GM21576 (cell line): ENCODE measurements around the gene AMIGO1.

ENCODE experiments used
- ATAC-seq: cut with Tn5 transposase; IDR thresholded peaks from one replicate; pipeline ENCODE4 v1.9.1; 2021; ENCODE audit warnings: mild to moderate bottlenecking, moderate library complexity; ENCODE audit not compliant: unreplicated experiment

AMIGO1 gene, protein sequence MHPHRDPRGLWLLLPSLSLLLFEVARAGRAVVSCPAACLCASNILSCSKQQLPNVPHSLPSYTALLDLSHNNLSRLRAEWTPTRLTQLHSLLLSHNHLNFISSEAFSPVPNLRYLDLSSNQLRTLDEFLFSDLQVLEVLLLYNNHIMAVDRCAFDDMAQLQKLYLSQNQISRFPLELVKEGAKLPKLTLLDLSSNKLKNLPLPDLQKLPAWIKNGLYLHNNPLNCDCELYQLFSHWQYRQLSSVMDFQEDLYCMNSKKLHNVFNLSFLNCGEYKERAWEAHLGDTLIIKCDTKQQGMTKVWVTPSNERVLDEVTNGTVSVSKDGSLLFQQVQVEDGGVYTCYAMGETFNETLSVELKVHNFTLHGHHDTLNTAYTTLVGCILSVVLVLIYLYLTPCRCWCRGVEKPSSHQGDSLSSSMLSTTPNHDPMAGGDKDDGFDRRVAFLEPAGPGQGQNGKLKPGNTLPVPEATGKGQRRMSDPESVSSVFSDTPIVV

DNA sequence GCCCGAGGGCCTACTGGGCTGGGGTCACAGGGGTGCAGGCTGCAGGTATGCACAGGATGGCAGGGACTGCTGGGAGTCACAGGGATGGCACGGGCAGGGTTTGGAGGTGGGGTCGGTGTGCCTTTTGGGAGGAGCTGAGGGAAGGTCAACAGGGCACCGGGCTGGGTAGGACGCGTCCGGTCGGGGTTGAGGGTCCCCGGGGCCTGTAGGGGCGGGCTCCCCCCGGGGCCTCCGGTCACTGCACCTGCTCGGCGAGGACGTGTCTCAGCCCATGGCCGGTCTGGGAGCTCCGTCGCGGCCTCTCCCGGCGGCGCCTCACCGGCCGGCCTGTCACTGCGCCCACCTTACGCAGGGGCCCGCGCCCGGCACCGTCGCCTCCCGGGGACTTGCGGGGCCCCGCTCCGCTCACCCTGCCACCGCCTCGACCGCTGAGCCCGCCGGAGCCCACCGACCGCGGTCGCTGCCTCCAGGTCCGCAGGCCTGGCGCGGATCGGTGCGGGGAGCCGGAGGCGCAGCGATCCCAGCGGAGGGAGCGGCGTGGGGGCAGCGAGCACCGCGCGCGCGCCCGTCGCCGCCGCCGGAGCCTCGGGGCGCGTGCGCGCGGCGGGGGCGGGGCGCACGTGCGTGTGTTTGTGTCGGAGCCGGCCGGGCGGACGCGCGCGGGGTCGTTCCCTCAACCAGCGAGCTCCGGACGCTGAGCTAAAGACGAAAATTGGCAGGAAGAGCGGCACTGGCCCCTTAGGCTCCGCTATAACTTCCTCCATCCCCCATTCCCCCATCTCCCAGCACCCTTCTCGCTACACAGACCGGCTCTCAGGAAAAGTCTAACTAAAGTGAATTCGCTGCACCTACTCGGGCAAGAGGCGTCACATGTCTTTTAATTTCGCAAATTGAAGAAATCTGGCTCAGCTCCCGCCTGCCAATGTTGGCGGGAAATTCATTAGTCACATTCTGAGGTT, at the start of gene AMIGO1:
Gene AMIGO1 (minus strand): TSS at position 552 of the 959 bp plus-strand sequence. CDS start 815 bp downstream, outside the sequence.
- no peak for ATAC-seq

DNA sequence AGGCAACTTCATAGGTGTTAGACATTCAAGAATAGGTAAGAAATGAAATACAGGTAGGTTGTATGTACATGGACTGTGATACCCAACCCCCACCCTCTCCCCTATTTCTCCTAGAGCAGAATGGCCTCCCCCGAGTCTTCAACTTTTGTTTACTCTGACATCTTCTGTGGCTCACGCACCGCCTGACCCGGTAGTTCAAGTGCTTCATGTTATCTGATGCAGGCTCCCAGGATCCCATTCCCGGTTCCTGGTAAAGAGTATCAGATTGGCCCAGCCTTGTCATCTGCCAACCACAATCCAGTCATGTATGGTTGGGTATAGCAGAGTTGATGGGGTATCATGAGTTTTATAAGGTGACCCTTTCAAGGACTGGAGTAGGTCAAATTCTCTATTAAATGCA, 48.0 kb upstream of the AMIGO1 start:
- ATAC-seq, result no peak

DNA sequence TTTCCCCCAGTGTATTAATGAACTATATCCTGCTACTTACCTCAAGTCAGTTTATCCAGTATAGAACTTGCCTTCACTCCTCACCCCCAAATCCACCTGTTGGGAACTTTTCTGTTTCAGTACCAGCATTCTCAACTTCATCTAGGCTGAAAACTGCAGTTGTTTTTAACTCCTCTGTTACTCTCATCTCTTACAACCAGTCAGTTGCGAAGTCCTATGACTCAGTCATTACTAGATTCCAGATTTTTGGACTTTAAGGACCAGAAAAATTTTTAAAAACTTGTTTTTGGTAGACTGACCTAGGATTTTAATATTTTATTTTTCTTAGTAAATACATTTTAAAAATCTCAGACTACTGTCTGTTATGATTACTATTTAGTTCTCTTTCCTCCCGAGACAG, 47.0 kb upstream of the AMIGO1 start:
- ATAC-seq, result no peak

DNA sequence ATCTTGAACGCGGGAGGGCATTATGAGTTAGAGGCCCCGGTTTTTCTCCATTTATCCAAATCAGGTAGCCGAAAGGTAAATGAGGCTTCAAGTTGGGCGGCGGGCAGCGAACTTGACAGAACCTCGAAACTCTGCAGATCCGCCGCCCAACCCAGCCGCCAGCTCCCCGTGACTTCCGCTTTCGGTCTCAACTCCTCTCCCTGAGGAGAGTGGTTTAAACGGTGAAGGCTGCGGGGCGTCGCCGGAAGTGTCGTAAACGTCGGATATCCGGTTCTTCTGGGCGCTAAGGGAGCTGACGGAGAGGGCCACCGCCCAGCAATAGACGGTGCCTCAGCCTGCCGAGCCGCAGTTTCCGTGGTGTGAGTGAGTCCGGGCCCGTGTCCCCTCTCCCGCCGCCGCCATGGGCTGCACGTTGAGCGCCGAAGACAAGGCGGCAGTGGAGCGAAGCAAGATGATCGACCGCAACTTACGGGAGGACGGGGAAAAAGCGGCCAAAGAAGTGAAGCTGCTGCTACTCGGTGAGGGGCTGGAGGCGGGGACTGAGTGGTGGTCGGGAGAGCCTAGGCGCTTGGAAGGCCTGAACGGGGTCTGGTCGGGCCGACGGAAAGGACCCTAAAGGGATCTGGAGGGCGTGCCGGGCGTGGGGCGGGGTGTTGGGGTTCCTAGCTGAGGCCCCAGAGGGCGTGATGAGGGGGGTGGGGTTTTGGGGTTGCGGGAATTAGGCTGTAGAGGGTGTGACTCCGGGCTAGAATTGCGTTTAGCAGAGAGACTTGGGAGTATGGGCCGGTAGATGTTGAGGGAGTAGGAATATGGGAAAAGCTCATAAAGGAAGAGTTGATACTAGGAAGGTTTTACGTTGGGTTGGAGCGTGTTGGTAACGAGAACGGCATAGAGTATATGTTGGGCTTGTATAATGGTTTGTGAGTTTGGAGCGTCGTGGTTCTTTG, 39.1 kb upstream of the AMIGO1 start, which contains the start of gene GNAI3:
Gene GNAI3 (plus strand): TSS at position 295 of the 947 bp plus-strand sequence. CDS start 106 bp downstream, at position 401.
- ATAC-seq, result peak; percentile 89

DNA sequence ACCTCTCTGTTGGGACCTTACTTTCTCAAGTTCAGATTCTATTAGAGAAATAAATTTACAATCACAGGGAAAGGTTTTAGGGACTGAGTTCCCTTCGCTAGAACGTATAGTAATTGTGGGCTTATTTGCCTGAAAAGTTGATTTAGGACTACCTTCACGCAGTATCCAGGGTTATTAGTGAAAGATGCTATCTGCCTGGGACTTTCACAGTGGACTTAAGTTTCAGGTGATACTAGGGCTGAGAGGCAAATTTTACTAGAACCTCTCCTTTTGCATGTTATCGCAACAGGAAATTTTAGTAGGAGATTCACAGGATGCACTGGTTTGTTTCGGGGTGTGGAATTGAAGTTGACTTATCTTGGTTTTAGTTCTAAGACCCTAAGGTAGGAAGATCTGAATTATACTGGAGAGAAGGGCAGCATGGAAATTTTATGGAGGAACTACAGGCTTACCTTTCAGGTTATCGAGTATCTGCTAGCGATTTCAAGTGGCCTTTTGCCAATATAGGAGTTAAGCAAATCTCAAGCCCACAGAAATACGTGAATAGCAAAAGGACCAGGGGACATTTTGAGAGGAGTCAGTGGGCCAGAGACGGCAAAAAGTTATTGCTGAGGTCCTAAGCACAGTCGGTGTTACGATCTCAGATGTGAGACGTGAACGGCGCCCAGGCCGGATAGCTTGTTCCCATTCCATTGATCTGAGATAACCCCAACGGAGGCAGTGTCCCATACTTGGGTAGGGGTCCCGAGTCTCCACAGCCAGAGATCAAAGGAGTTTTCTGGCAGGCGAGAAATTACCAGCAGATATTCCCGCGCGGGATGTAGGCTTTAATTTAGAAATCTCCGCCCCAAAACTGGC, 38.2 kb upstream of the AMIGO1 start:
- peak; percentile 10 for ATAC-seq

DNA sequence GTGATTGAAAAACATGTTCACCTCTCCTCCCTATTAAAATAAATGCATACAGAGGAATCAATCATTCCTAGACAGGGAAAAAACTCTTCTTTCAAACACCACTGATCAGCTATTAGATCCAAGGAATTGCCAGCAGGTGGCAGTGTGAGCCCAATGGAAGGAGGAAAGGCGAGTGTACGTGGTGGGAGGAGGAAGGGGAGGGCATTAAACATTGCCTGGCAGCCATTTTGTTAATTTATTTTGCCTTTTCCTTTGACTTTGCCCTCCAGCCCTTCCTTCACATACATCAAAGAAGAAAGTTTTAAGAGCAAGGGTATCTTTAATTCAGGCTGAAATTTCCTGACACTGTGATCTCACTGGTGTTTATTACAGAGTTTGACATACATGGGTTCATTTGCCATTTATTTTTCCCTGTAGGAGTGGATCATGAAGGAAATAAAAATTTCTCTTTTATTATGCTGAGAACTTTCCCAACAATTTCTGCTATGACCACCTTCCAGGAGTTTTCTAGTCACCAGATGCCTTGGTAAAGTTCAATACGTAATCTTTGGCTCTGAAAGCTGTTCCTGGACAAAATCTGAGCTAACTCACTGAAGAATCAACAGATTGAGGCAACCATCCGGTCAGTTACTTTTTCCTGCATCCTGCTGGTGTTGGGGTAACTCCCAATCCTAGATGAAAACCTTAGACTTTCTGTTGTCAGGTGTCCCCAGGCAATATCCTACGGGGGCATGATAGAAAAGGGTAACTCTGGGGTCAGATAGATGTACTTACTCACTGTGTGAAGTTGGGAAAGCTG, 37.0 kb upstream of the AMIGO1 start:
- peak; percentile 42 for ATAC-seq

DNA sequence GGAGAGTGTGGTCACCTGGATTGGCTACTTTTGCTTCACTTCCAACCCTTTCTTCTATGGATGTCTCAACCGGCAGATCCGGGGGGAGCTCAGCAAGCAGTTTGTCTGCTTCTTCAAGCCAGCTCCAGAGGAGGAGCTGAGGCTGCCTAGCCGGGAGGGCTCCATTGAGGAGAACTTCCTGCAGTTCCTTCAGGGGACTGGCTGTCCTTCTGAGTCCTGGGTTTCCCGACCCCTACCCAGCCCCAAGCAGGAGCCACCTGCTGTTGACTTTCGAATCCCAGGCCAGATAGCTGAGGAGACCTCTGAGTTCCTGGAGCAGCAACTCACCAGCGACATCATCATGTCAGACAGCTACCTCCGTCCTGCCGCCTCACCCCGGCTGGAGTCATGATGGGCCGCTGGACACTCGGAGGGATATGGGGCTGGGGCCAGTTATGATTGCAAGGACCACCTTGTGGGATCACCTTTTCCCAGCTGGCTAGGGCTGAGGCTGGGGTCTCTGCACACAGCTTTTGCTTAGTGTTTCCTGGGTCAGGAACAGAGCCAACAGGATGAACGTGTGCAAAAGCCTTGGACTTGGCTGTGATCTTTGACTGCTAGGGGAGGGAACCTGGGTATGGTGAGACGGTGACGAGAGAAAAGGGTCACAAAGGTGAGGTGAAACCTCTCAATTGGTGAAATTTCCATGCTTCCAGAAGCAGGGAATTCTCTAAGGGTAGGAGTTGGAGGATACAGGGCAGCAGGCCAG, 34.6 kb upstream of the AMIGO1 start:
- no peak for ATAC-seq

DNA sequence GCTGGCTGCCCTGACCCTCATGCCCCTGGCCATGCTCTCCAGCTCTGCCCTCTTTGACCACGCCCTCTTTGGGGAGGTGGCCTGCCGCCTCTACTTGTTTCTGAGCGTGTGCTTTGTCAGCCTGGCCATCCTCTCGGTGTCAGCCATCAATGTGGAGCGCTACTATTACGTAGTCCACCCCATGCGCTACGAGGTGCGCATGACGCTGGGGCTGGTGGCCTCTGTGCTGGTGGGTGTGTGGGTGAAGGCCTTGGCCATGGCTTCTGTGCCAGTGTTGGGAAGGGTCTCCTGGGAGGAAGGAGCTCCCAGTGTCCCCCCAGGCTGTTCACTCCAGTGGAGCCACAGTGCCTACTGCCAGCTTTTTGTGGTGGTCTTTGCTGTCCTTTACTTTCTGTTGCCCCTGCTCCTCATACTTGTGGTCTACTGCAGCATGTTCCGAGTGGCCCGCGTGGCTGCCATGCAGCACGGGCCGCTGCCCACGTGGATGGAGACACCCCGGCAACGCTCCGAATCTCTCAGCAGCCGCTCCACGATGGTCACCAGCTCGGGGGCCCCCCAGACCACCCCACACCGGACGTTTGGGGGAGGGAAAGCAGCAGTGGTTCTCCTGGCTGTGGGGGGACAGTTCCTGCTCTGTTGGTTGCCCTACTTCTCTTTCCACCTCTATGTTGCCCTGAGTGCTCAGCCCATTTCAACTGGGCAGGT, 33.9 kb upstream of the AMIGO1 start:
- no peak for ATAC-seq

DNA sequence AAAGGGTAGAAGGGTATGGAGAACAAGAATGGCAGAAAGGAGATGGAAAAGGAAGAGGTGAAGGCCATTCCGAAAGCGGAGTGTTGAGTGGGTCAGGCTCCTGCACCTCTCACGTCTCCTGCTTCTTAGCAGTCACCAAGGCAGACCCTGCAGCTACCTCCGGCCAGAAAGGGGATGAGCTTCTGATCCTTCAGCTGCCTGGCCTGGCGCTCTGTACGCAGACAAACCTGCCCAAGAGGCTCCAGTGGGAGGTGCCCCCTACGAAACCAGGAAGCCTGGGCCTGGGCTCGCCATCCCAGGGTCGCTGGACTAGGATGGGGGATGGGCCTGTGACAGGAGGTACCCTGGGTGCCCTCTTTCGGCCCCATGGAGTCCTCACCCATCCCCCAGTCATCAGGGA, 33.1 kb upstream of the AMIGO1 start:
- ATAC-seq, result no peak

DNA sequence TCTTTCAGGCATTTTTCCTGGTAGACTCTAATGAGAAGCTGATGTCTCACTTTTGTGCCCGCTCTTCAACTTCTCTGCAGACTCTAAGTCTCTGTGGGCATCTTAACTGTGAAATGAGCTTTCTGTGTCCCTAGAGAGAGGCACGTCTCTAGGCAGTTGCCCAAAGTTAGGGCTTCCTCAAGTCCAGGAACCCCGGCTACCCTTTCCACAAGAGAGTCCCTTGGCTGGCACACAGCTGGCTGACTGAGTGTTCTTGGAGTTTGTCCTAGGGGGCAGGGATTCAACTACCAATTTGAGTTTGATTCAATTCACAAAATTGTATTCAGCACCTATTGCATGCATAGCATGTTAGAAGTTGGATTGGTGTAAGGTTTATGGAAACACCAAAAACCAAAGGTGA, 31.6 kb upstream of the AMIGO1 start:
- ATAC-seq, result no peak

DNA sequence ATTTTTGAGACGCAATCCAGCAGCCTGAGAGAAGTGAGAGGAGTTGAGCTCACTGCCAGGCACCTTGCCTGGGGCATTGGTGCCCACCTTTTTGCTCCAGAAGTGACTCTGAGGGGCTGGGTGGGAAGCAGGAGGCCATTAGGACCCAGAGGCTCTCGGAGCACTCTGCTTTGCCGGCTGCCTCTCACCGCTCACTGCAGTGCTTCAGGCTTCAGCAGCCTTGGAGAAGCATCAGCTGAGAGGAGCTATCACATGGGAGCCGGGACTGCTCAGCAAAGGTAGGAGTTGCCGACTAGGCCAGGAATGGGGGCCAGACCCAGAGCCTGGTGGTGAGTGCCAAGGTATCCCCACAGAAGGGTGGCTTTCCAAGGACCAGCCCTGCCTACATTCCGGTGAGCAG, 30.1 kb upstream of the AMIGO1 start, which contains the start of gene GPR61:
Gene GPR61 (plus strand): TSS at position 197 of the 400 bp plus-strand sequence. CDS start 3,151 bp downstream, outside the sequence.
- ATAC-seq, result no peak

DNA sequence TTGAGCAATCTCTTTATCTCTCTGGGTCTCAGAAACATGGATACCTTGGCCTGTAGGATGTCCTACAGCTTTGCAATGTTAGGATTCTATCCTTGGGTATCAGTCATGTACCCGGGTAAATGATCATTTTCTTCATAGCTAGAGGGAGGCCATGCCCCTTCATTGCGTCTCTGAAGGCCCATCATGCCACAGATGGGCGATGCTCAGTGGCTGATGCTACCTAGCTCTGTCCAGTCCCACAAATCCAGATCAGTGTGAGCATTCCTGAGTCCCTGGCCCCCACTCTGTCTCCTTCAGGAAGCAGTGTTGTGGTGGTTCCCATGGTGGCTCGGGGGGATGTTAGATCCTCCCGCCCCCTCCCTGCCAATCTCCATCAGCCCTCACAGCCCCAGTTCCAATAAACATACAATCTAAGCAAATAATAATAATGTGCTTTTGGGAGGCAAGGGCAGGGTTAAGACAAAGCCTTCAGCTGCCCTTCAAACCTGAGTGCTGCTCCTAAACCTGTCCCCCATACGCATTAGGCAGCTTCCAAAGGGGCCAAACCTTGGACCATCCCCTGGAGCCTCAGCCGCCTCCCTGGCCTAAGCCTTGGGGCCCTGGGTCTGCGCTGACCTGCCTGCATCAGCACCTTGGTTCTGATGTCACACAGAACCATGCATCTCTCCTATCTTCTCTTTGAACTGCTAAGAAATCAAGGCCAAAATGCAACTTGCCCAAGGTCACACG, 29.5 kb upstream of the AMIGO1 start:
- ATAC-seq, result no peak

DNA sequence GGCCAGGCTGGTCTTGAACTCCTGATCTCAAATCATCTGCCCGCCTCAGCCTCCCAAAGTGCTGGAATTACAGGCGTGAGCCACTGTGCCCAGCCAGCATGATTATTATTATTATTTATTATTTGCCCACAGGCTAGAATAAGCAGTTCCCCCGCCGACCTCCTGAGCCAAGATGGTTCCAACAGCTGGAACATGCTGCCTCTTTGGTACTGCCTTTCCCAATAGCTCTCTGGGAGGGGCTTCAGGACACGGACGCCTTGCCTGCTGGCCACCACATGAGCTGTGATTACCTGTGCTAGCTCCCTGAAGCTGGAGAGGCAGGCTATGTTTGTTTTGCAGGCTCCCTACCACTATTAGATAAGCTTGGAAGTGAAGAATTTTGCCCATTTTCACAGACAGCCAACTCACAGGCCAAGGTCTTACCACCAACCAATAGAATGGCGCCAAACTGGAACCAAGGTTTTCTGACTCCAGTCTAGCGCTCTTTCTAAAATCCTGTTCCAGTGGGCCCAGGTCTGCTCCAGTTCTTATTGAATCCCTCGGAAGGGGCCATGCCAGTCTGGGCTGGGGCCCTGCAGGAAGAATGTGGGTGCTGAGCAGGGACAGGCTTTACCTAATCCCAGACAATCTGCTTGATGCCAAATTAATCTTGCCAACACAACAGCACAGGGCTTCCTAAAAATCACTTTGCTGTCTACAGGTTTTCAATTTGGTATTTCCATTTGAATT, 28.1 kb upstream of the AMIGO1 start:
- no peak for ATAC-seq

DNA sequence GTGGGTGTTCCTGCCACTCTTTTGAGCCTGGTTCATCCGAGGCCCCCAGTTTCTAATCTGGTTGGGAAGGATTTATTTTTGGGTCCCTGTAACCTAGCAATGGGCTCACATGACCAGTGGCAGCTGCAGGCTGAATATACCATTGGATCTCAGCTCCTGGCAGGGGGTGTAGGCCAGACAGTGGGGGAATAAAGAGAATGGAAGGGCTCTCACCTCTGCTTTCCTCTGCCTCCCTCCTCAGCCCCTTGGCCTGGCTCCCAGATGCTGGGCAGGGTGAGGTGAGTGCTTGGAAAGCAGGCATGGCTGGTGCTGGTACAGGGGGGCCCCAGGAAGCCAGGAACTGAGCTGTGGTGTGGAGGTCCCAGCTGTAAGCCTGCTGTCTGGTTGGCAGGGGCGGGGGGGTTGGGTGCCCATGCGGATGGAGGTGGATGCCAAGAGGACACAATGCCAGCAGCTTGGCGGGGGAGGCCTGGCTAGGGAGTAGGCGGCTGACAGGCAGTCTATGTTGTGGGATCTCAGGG, 26.5 kb upstream of the AMIGO1 start:
- no peak for ATAC-seq

DNA sequence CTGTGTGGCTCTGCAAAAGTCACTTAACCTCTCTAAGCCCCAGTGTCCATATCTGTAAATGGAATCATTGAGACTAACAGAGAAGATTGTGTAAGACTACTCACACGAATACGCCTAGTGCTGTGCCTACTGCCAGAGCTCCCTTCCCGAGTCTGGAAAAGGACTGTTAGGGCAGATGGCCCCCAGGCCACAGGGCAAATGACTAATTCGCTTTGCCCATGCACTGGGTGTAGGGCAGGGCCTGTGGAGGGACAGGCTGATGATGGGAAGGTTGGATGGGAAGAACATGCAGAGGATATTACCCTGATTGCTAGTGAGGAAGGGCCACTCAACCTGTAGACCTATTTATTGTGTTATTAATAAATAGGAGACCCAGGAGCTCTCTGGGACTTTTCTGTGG, 26.0 kb upstream of the AMIGO1 start:
- no peak for ATAC-seq
